H1 (cell line): Measurements from ENCODE around the gene DPP4. TPM values are rescaled to one million over a fixed set of nuclear protein-coding genes. Genes with fewer than 3 reads are reported as not detected.

Experiments
- BRCA1 ChIP-seq: IDR thresholded peaks from 2 replicates; pipeline ENCODE4 v1.6.1; 2012; ENCODE audit warnings: low read depth, low read length, improper control_type of control experiment
- EGR1 ChIP-seq: IDR thresholded peaks from 2 replicates; pipeline ENCODE4 v1.6.1; 2011; ENCODE audit warnings: low read depth, low read length, borderline replicate concordance
- POLR2A ChIP-seq, 2 experiments: IDR thresholded peaks; 1 replicate in 1 of 2; 2 replicates in 1 of 2; pipeline ENCODE4 v1.6.1; 2011; ENCODE audit warnings: low read depth in 2 of 2, low read length in 2 of 2, mild to moderate bottlenecking in 2 of 2; ENCODE audit errors: control extremely low read depth in 1 of 2
- RXRA ChIP-seq: IDR thresholded peaks from 2 replicates; pipeline ENCODE4 v1.6.1; 2011; ENCODE audit warnings: low read depth, mild to moderate bottlenecking, low read length, moderate library complexity; ENCODE audit not compliant: insufficient read depth
- SAP30 ChIP-seq: fragments of 300-600 bp; sonication (generic); IDR thresholded peaks from 2 replicates; pipeline ENCODE4 v1.7.1; 2012; ENCODE audit warnings: low read length, moderate library complexity, mild to moderate bottlenecking, inconsistent platforms; ENCODE audit not compliant: insufficient read depth, insufficient replicate concordance
- SUZ12 ChIP-seq: fragments of 200-600 bp; sonication (generic); IDR thresholded peaks from 2 replicates; pipeline ENCODE4 v1.6.1; 2012; ENCODE audit warnings: mild to moderate bottlenecking, inconsistent platforms, low read length, moderate library complexity, mixed read lengths
- polyA plus RNA-seq, 7 experiments: library from polyadenylated mRNA; depleted of rRNA in 3 of 7; stranded (reverse) in 5 of 7; unstranded in 2 of 7; fragments of >200 nt in 5 of 7; fragments of 200-250 nt in 2 of 7; gene quantifications; 1 replicate in 5 of 7; 2 replicates in 1 of 7; 4 replicates in 1 of 7; pipeline versions ENCODE4 v1.2.1 to v1.2.3, GENCODE V29; 2011 to 2013; ENCODE audit warnings: missing spikeins in 2 of 7, mixed read lengths in 2 of 7
- total RNA-seq: library from RNA; stranded (reverse); fragmentation: NEBNext Ultra II Directional; extraction: Animal tissue kit (Norgen Biotek cat#: 25700); gene quantifications from 2 replicates; pipeline ENCODE4 v1.2.1, GENCODE V29; 2021

The DPP4 gene
- total and polyA plus RNA-seq, 2 of the 8 experiments (the other 6 are each of a cell fraction or from before 2014, with no cell fraction given): 1.3 to 3.1 TPM

DNA sequence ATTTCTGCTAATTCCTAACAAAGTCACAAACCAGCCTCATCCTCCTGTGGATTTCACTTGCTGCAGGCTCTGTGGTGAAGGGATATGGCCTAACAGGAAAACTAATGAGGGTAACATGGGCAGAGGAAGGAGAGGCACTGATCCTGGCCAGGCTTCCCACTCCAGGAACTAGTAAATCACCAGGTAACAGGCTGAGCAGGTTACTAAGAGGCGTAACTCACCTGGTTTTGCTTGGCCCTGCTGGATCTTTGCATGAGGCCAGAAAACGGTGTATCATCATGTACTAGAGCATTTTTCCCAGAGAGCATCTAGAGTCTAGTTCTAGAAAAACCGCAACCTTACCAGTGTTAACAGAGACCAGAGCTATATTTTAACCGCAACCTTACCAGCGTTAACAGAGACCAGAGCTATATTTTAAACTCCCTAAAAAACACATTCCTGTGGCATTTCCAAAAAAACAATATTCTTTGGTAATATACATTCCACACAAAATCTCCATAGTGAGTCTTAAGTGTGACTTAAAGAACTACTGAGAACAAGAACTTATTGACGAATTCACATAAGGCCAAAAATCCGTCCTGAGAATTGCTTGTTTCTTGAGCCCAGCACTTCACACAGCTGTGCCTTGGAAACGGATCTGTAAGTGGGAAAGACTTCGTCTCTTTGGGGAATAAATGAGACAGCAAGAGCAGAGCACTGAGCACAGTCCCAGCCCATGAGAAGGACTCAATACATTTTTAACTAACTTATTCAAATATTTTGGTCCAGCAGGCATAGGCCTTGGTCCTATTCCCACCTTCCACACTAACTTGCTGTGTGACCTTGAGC lies 43.4 kb downstream of the DPP4 start (continued):
- TF ChIP-seq POLR2A (IDR thresholded peaks at IDR 0.05; ENCODE audit: control extremely low read depth in 1 of 2, low read depth in 2 of 2, low read length in 2 of 2) (no peak), SUZ12 (no peak), RXRA (no peak), EGR1 (no peak), BRCA1 (no peak), SAP30 (no peak)
